WTC11 (cell line): ENCODE results near the gene BAG3. TPM values are rescaled to one million over a fixed set of nuclear protein-coding genes. Genes with fewer than 3 reads are reported as not detected.

Source experiments
- ATAC-seq: fragments of 200-7000 bp; cut with Tn5 transposase; 2 replicates; pipeline ENCODE4 v1.10.0; 2021; ENCODE audit warnings: mild to moderate bottlenecking, moderate library complexity
- CTCF ChIA-PET: fragments of 300-600 bp; sonication (Branson Sonifier 250); formaldehyde crosslinking; loops from one replicate; lab custom pipeline; 2021; ENCODE audit warnings: antibody characterized with exemption; lab: Charles Lee
- POLR2A ChIA-PET: fragments of 350-600 bp; sonication (Branson Sonifier 250); formaldehyde crosslinking; loops from one replicate; lab custom pipeline; 2021; ENCODE audit warnings: antibody characterized with exemption; lab: Charles Lee
- DNase-seq: peaks from one replicate; pipeline ENCODE4 v3.0.0; 2021; ENCODE audit warnings: low spot score
- H3K27ac Mint-ChIP-seq: 2 replicates; pipeline ENCODE4 v1.8.0; 2021; ENCODE audit warnings: mixed read lengths
- H3K27me3 Mint-ChIP-seq: 2 replicates; pipeline ENCODE4 v1.8.0; 2021; ENCODE audit warnings: low read depth, mild to moderate bottlenecking, moderate library complexity, mixed read lengths
- H3K36me3 Mint-ChIP-seq: 2 replicates; pipeline ENCODE4 v1.8.0; 2021; ENCODE audit warnings: mixed read lengths
- H3K4me1 Mint-ChIP-seq: 2 replicates; pipeline ENCODE4 v1.8.0; 2022; ENCODE audit warnings: mixed read lengths
- H3K4me3 Mint-ChIP-seq: 2 replicates; pipeline ENCODE4 v1.8.0; 2021; ENCODE audit warnings: mild to moderate bottlenecking, moderate library complexity, mixed read lengths
- H3K9me3 Mint-ChIP-seq: 2 replicates; pipeline ENCODE4 v1.8.0; 2021; ENCODE audit warnings: mixed read lengths
- ATF1 ChIP-seq: sonication (generic); formaldehyde crosslinking; IDR thresholded peaks from 2 replicates; pipeline ENCODE4 v1.8.1; 2023; ENCODE audit warnings: mild to moderate bottlenecking, moderate library complexity, missing genetic modification reagents
- CREB1 ChIP-seq: sonication (generic); formaldehyde crosslinking; IDR thresholded peaks from 2 replicates; pipeline ENCODE4 v1.8.0; 2023; ENCODE audit warnings: mild to moderate bottlenecking, missing genetic modification reagents
- ELF4 ChIP-seq: sonication (generic); formaldehyde crosslinking; IDR thresholded peaks from 2 replicates; pipeline ENCODE4 v1.8.1; 2022; ENCODE audit warnings: low read depth, mild to moderate bottlenecking, moderate library complexity, missing genetic modification reagents
- ESRRA ChIP-seq: sonication (generic); formaldehyde crosslinking; IDR thresholded peaks from 2 replicates; pipeline ENCODE4 v1.8.1; 2022; ENCODE audit warnings: mild to moderate bottlenecking, missing genetic modification reagents, borderline replicate concordance
- ETV6 ChIP-seq: sonication (generic); formaldehyde crosslinking; IDR thresholded peaks from 2 replicates; pipeline ENCODE4 v1.8.1; 2022; ENCODE audit warnings: mild to moderate bottlenecking, missing genetic modification reagents
- JAZF1 ChIP-seq: fragments of 250-450 bp; sonication (Bioruptor Pico); IDR thresholded peaks from 2 replicates; pipeline ENCODE4 v1.9.0; 2021; ENCODE audit warnings: moderate library complexity, mild to moderate bottlenecking, inconsistent platforms
- MXD4 ChIP-seq: fragments of 250-450 bp; sonication (Bioruptor Pico); IDR thresholded peaks from 2 replicates; pipeline ENCODE4 v1.8.0; 2021; ENCODE audit warnings: mild to moderate bottlenecking, moderate library complexity, borderline replicate concordance
- RELA ChIP-seq: sonication (generic); formaldehyde crosslinking; IDR thresholded peaks from 2 replicates; pipeline ENCODE4 v1.8.1; 2022; ENCODE audit warnings: missing genetic modification reagents, mild to moderate bottlenecking, borderline replicate concordance
- SMAD3 ChIP-seq: sonication (generic); formaldehyde crosslinking; IDR thresholded peaks from 2 replicates; pipeline ENCODE4 v1.8.0; 2022; ENCODE audit warnings: missing genetic modification reagents, mild to moderate bottlenecking, borderline replicate concordance
- TCF7 ChIP-seq: sonication (generic); formaldehyde crosslinking; IDR thresholded peaks from 2 replicates; pipeline ENCODE4 v1.8.0; 2022; ENCODE audit warnings: mild to moderate bottlenecking, low read depth, missing genetic modification reagents, moderate library complexity
- TEAD1 ChIP-seq: sonication (generic); formaldehyde crosslinking; IDR thresholded peaks from 2 replicates; pipeline ENCODE4 v1.8.0; 2022; ENCODE audit warnings: mild to moderate bottlenecking, missing genetic modification reagents
- TEAD4 ChIP-seq: sonication (generic); formaldehyde crosslinking; IDR thresholded peaks from 2 replicates; pipeline ENCODE4 v1.8.0; 2022; ENCODE audit warnings: mild to moderate bottlenecking, missing genetic modification reagents
- ZNF121 ChIP-seq: sonication (generic); formaldehyde crosslinking; IDR thresholded peaks from 2 replicates; pipeline ENCODE4 v1.8.0; 2023; ENCODE audit warnings: missing genetic modification reagents
- ZNF416 ChIP-seq: fragments of 250-450 bp; sonication (Bioruptor Pico); IDR thresholded peaks from 2 replicates; pipeline ENCODE4 v1.9.0; 2021; ENCODE audit warnings: mild to moderate bottlenecking, inconsistent platforms
- ZNF671 ChIP-seq: fragments of 250-450 bp; sonication (Bioruptor Pico); IDR thresholded peaks from 2 replicates; pipeline ENCODE4 v1.8.0; 2021; ENCODE audit warnings: mild to moderate bottlenecking
- total RNA-seq: library from RNA; stranded (reverse); gene quantifications from 3 replicates; pipeline ENCODE4 v1.2.3, GENCODE V29; 2021
- TF ChIP-seq, protein P1 (sequence below): sonication (generic); formaldehyde crosslinking; IDR thresholded peaks from 2 replicates; pipeline ENCODE4 v1.8.0; 2022; ENCODE audit warnings: mild to moderate bottlenecking, missing genetic modification reagents
- TF ChIP-seq, protein P2 (sequence below): sonication (generic); formaldehyde crosslinking; IDR thresholded peaks from 2 replicates; pipeline ENCODE4 v1.8.0; 2022; ENCODE audit warnings: mild to moderate bottlenecking, missing genetic modification reagents
- TF ChIP-seq, protein P3 (sequence below): sonication (generic); formaldehyde crosslinking; IDR thresholded peaks from 2 replicates; pipeline ENCODE4 v1.8.1; 2023; ENCODE audit warnings: mild to moderate bottlenecking, missing genetic modification reagents
- TF ChIP-seq, protein P4 (sequence below): sonication (generic); formaldehyde crosslinking; IDR thresholded peaks from 2 replicates; pipeline ENCODE4 v1.8.1; 2023; ENCODE audit warnings: mild to moderate bottlenecking, moderate library complexity, missing genetic modification reagents
- TF ChIP-seq, protein P5 (sequence below): sonication (generic); formaldehyde crosslinking; IDR thresholded peaks from 2 replicates; pipeline ENCODE4 v1.8.0; 2023; ENCODE audit warnings: mild to moderate bottlenecking, missing genetic modification reagents

BAG3 gene
- total RNA-seq, 1 experiment from 2014 or later = 15.7 TPM

DNA sequence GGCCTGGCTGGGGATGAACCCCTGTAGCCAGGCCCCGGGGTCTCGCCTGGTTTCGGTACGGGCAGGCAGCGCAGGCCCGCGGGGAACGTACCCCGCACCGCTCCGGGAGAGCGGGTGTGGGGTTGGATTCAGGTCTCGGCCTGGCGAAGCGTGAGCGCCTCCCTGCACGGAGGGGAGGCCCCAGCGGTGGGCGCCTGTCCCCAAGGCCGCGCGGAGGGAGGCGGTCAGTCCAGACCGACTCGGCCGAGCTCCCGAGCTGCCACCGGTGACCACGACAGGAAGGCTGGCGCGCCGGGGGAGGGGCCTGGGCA, 74.3 kb downstream of the BAG3 start (continued):
- TF ChIP-seq SMAD3 (CRISPR knock-in tag) (0 out of 2 replicates have a peak, but pooled peaks have one; percentile 43), JAZF1 (CRISPR knock-in tag) (no peak), TEAD4 (CRISPR knock-in tag) (no peak), MXD4 (CRISPR knock-in tag) (no peak), ETV6 (CRISPR knock-in tag) (peak; percentile 30; the same call in 1 of the 2 replicates), RELA (0 out of 2 replicates have a peak, but pooled peaks have one; percentile 45)
- TF ChIP-seq, protein P1, sequence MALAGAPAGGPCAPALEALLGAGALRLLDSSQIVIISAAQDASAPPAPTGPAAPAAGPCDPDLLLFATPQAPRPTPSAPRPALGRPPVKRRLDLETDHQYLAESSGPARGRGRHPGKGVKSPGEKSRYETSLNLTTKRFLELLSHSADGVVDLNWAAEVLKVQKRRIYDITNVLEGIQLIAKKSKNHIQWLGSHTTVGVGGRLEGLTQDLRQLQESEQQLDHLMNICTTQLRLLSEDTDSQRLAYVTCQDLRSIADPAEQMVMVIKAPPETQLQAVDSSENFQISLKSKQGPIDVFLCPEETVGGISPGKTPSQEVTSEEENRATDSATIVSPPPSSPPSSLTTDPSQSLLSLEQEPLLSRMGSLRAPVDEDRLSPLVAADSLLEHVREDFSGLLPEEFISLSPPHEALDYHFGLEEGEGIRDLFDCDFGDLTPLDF (CRISPR knock-in tag) = 0 out of 2 replicates have a peak, but pooled peaks have one; percentile 34
- TF ChIP-seq, protein P2, sequence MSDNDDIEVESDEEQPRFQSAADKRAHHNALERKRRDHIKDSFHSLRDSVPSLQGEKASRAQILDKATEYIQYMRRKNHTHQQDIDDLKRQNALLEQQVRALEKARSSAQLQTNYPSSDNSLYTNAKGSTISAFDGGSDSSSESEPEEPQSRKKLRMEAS = peak; percentile 65; the same call in 1 of the 2 replicates
- TF ChIP-seq, all 79 proteins: peak for 12

DNA sequence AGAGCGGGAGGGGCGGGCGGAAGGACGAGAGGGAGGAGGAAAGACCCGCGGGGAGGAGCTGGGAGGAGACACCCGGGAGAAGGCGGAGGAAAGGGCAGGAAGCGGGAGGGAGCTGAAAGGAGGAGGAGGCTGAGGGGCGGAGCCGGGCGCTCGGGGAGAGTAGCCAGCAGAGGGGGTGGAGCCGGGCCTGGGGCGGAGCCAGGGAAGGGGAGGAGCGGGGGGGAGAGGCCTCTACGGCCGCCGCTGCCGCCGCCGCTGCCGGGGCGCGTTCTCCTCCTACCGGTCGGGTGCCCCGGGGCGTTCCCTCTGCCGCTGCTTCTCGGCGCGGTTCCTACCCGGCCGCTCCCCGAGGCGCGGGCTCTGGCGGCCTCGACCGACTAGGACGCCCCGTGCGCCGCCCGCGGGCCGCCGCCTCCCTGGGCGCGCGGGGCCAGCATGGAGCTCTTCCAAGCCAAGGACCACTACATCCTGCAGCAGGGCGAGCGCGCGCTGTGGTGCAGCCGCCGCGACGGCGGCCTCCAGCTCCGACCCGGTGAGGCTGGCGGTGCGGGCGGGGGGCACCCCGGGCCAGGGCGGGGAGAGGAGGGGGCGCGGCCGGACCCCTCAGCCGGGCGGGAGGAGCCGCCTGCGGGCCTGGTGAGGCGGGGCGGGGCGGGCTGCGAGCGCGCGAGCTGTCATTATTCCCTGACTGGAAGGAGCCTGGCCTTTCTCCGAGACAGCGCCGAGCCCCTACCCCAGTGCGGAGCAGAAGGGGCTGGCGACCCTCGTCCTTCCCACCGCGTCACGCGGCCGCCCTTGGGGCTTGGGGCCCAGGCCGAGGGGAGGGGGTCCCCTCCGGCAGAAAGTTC, 74.9 kb downstream of the BAG3 start, which contains the start of gene INPP5F:
TSS of gene INPP5F (plus strand) at position 223 of the 848 bp plus-strand sequence. CDS start at position 436, 213 bp downstream.
- DNase-seq = peak; percentile 99
- 0 out of 2 replicates have a peak, but pooled peaks cover under 1% of the 10 kb centered on the region for H3K36me3 Mint-ChIP-seq
- H3K27me3 Mint-ChIP-seq = no peaks in the 10 kb centered on the region
- no peaks in the 10 kb centered on the region for H3K9me3 Mint-ChIP-seq
- peak; percentile 96 for ATAC-seq
- ChIA-PET POLR2A (interaction anchor here (0.5 to 2.9 kb wide), 17 partner anchors 9 to 167 kb away, joined by 3 to 49 read pairs (median 5); partner anchors contain the start of genes BAG3, MCMBP, SEC23IP and TIAL1), CTCF (interaction anchor here (0.7 to 3.5 kb wide), 18 partner anchors 9 to 1125 kb away, joined by 3 to 59 read pairs (median 5); partner anchors contain the start of genes BAG3, TIAL1 and WDR11)
- H3K4me1 Mint-ChIP-seq = peaks cover 30% of the 10 kb centered on the region
- peak within 1 kb of the TSS; percentile 82 for H3K4me3 Mint-ChIP-seq
- TF ChIP-seq, protein P3, sequence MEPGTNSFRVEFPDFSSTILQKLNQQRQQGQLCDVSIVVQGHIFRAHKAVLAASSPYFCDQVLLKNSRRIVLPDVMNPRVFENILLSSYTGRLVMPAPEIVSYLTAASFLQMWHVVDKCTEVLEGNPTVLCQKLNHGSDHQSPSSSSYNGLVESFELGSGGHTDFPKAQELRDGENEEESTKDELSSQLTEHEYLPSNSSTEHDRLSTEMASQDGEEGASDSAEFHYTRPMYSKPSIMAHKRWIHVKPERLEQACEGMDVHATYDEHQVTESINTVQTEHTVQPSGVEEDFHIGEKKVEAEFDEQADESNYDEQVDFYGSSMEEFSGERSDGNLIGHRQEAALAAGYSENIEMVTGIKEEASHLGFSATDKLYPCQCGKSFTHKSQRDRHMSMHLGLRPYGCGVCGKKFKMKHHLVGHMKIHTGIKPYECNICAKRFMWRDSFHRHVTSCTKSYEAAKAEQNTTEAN (CRISPR knock-in tag) = no peak
- no peak for TF ChIP-seq ZNF671
- TF ChIP-seq, protein P4, sequence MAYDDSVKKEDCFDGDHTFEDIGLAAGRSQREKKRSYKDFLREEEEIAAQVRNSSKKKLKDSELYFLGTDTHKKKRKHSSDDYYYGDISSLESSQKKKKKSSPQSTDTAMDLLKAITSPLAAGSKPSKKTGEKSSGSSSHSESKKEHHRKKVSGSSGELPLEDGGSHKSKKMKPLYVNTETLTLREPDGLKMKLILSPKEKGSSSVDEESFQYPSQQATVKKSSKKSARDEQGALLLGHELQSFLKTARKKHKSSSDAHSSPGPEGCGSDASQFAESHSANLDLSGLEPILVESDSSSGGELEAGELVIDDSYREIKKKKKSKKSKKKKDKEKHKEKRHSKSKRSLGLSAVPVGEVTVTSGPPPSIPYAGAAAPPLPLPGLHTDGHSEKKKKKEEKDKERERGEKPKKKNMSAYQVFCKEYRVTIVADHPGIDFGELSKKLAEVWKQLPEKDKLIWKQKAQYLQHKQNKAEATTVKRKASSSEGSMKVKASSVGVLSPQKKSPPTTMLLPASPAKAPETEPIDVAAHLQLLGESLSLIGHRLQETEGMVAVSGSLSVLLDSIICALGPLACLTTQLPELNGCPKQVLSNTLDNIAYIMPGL (CRISPR knock-in tag) = peak; percentile 42; the same call in 1 of the 2 replicates
- no peak for TF ChIP-seq ZNF121
- TF ChIP-seq TCF7 (CRISPR knock-in tag) = no peak
- peak; percentile 12; the same call in 1 of the 2 replicates for TF ChIP-seq TEAD1 (CRISPR knock-in tag)
- TF ChIP-seq ELF4 (CRISPR knock-in tag) = peak; percentile 30; the same call in 1 of the 2 replicates
- no peak for TF ChIP-seq ATF1 (CRISPR knock-in tag)
- no peak for TF ChIP-seq ZNF416 (CRISPR knock-in tag)
- 0 out of 2 replicates have a peak, but pooled peaks have one; percentile 26 for TF ChIP-seq ESRRA (CRISPR knock-in tag)
- no peak for TF ChIP-seq CREB1
- TF ChIP-seq, protein P5, sequence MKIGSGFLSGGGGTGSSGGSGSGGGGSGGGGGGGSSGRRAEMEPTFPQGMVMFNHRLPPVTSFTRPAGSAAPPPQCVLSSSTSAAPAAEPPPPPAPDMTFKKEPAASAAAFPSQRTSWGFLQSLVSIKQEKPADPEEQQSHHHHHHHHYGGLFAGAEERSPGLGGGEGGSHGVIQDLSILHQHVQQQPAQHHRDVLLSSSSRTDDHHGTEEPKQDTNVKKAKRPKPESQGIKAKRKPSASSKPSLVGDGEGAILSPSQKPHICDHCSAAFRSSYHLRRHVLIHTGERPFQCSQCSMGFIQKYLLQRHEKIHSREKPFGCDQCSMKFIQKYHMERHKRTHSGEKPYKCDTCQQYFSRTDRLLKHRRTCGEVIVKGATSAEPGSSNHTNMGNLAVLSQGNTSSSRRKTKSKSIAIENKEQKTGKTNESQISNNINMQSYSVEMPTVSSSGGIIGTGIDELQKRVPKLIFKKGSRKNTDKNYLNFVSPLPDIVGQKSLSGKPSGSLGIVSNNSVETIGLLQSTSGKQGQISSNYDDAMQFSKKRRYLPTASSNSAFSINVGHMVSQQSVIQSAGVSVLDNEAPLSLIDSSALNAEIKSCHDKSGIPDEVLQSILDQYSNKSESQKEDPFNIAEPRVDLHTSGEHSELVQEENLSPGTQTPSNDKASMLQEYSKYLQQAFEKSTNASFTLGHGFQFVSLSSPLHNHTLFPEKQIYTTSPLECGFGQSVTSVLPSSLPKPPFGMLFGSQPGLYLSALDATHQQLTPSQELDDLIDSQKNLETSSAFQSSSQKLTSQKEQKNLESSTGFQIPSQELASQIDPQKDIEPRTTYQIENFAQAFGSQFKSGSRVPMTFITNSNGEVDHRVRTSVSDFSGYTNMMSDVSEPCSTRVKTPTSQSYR (CRISPR knock-in tag) = no peak
- H3K27ac Mint-ChIP-seq = peak within 1 kb of the TSS; percentile 75
